ENCODE results near the gene MACF1.

Gene MACF1

GRCh38 chr1:39359028-39359570, 154.6 kb downstream of the MACF1 start:
- DNase-seq = no peak

GRCh38 chr1:39360731-39361130, 156.2 kb downstream of the MACF1 start:
- DNase-seq = no peak

- DNase-seq = no peak
Measured at GRCh38 chr1:39361446-39361845, 157.0 kb downstream of the MACF1 start.

GRCh38 chr1:39363267-39363666, 158.8 kb downstream of the MACF1 start:
- no peak for DNase-seq

GRCh38 chr1:39368045-39368444, 163.6 kb downstream of the MACF1 start:
- no peak for DNase-seq

- DNase-seq = no peak
Measured at GRCh38 chr1:39369565-39369964, 165.1 kb downstream of the MACF1 start.

GRCh38 chr1:39370602-39371001, 166.1 kb downstream of the MACF1 start:
- DNase-seq = no peak

- no peak for DNase-seq
Measured at GRCh38 chr1:39372105-39372504, 167.6 kb downstream of the MACF1 start.

GRCh38 chr1:39376656-39377055, 172.2 kb downstream of the MACF1 start:
- DNase-seq = no peak

GRCh38 chr1:39378377-39378776, 173.9 kb downstream of the MACF1 start:
- peak; percentile 4 to 54 for DNase-seq

- DNase-seq = no peak
Measured at GRCh38 chr1:39379187-39379586, 174.7 kb downstream of the MACF1 start.

- DNase-seq = no peak
Measured at GRCh38 chr1:39380036-39380435, 175.5 kb downstream of the MACF1 start.

GRCh38 chr1:39381839-39382238, 177.3 kb downstream of the MACF1 start:
- DNase-seq = no peak

- DNase-seq = no peak
Measured at GRCh38 chr1:39384305-39384704, 179.8 kb downstream of the MACF1 start.

- no peak for DNase-seq
Measured at GRCh38 chr1:39385067-39385988, 180.8 kb downstream of the MACF1 start.

- DNase-seq = no peak
Measured at GRCh38 chr1:39386997-39387396, 182.5 kb downstream of the MACF1 start.

- no peak for DNase-seq
Measured at GRCh38 chr1:39387452-39387851, 183.0 kb downstream of the MACF1 start.

GRCh38 chr1:39391691-39392679, 187.5 kb downstream of the MACF1 start:
- peak in 1 of 2 experiments; percentile 28 for DNase-seq

- DNase-seq = no peak
Measured at GRCh38 chr1:39392851-39393573, 188.5 kb downstream of the MACF1 start.

GRCh38 chr1:39393645-39394044, 189.2 kb downstream of the MACF1 start:
- no peak for DNase-seq

- no peak for DNase-seq
Measured at GRCh38 chr1:39394059-39394458, 189.6 kb downstream of the MACF1 start.

GRCh38 chr1:39394598-39394997, 190.1 kb downstream of the MACF1 start:
- peak; percentile 9 to 65 for DNase-seq

Data from NCI-H2081 (cell line).